ENCODE measurements around the gene HAUS3.

DNA sequence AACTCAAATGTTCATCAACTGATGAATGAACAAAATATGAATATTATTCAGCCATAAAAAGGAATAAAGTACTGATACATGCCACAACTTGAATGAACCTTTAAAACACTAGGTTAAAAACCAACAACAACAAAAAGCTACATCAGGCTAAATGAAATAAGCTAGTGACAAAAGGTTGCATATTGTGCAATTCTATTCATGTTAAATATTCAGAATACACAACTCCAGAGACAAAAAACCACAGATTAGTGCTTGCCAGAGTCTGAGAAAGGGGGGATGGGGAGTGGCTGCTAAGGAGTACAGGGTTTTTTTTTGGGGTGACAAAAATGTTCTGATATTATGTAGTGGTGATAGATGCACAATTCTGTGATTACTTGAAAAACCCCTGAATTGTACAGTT, 58.5 kb downstream of the HAUS3 start:
- TF ChIP-seq, protein P1, sequence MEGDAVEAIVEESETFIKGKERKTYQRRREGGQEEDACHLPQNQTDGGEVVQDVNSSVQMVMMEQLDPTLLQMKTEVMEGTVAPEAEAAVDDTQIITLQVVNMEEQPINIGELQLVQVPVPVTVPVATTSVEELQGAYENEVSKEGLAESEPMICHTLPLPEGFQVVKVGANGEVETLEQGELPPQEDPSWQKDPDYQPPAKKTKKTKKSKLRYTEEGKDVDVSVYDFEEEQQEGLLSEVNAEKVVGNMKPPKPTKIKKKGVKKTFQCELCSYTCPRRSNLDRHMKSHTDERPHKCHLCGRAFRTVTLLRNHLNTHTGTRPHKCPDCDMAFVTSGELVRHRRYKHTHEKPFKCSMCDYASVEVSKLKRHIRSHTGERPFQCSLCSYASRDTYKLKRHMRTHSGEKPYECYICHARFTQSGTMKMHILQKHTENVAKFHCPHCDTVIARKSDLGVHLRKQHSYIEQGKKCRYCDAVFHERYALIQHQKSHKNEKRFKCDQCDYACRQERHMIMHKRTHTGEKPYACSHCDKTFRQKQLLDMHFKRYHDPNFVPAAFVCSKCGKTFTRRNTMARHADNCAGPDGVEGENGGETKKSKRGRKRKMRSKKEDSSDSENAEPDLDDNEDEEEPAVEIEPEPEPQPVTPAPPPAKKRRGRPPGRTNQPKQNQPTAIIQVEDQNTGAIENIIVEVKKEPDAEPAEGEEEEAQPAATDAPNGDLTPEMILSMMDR (IDR thresholded peaks at IDR 0.05) = no peak
- no peak for TF ChIP-seq EZH2 (IDR thresholded peaks at IDR 0.05)

Measured in neural progenitor cell (in vitro differentiated cells).